HG02938 (cell line): ENCODE data around the gene SP7.
A peak's percentile ranks its signal among the peaks of the same experiment; 100 is the strongest.
"Not testable (repeated sequence)": the region's sequence is repeated elsewhere in the genome, so short reads cannot be mapped to it uniquely, and the experiment has no call there.

Source experiments
- ATAC-seq: cut with Tn5 transposase; IDR thresholded peaks from one replicate; pipeline ENCODE4 v1.9.1; 2021; ENCODE audit warnings: mild to moderate bottlenecking, moderate library complexity; ENCODE audit not compliant: unreplicated experiment

Gene SP7

GRCh38 chr12:53336181-53336681, at the start of gene SP7:
Gene SP7 (minus strand): TSS chr12:53336354. CDS start chr12:53335646, 708 bp downstream.
- no peak for ATAC-seq

- no peak for ATAC-seq
These were observed 47.1 kb upstream of the SP7 start for GRCh38 chr12:53383258-53383657.

- ATAC-seq, result no peak
These were observed 45.8 kb upstream of the SP7 start for GRCh38 chr12:53381731-53382630.

GRCh38 chr12:53380794-53381730, 44.9 kb upstream of the SP7 start:
- ATAC-seq, result no peak

- peak; percentile 30 for ATAC-seq
These were observed 44.1 kb upstream of the SP7 start, which contains the start of gene SP1 for GRCh38 chr12:53380104-53380793. Gene SP1 (plus strand): TSS chr12:53380176. CDS start chr12:53380292, 116 bp downstream.

GRCh38 chr12:53379389-53380103, 43.4 kb upstream of the SP7 start:
- peak; percentile 71 for ATAC-seq

GRCh38 chr12:53378724-53379388, 42.7 kb upstream of the SP7 start:
- no peak for ATAC-seq

GRCh38 chr12:53378222-53378621, 42.1 kb upstream of the SP7 start:
- no peak for ATAC-seq

GRCh38 chr12:53376747-53377146, 40.6 kb upstream of the SP7 start:
- ATAC-seq, result no peak

- not testable (repeated sequence) for ATAC-seq
These were observed 38.1 kb upstream of the SP7 start for GRCh38 chr12:53374277-53374676.

GRCh38 chr12:53373554-53374133, 37.5 kb upstream of the SP7 start:
- not testable (repeated sequence) for ATAC-seq

GRCh38 chr12:53365245-53365904, 29.2 kb upstream of the SP7 start:
- no peak for ATAC-seq

- not testable (repeated sequence) for ATAC-seq
These were observed 25.5 kb upstream of the SP7 start for GRCh38 chr12:53361638-53362037.

GRCh38 chr12:53358836-53359419, 22.8 kb upstream of the SP7 start:
- ATAC-seq, result no peak

- no peak for ATAC-seq
These were observed 19.0 kb upstream of the SP7 start for GRCh38 chr12:53355121-53355520.

GRCh38 chr12:53353257-53353655, 17.1 kb upstream of the SP7 start:
- ATAC-seq, result no peak

GRCh38 chr12:53352331-53353256, 16.4 kb upstream of the SP7 start:
- ATAC-seq, result peak; percentile 75
